Large intestine (tissue), 3 donors: ENCODE results near the gene GJA5. TPM values are rescaled to one million over a fixed set of nuclear protein-coding genes. Genes with fewer than 3 reads are reported as not detected.

Source experiments
- DNase-seq, 2 donors: peaks; one replicate each; pipeline versions ENCODE4 v3.0.0 to v3.0.0-alpha.2; 2013
- H3K27ac ChIP-seq: one replicate; pipeline ENCODE4 v1.5.1; 2013; ENCODE audit warnings: low read length
- H3K27me3 ChIP-seq: 2 replicates; pipeline ENCODE4 v1.6.1; 2013; ENCODE audit warnings: low read length; ENCODE audit not compliant: control insufficient read depth, insufficient read depth
- H3K36me3 ChIP-seq: 2 replicates; pipeline ENCODE4 v1.6.1; 2013; ENCODE audit warnings: low read length; ENCODE audit not compliant: control insufficient read depth, insufficient read depth
- H3K4me1 ChIP-seq: one replicate; pipeline ENCODE4 v1.6.1; 2013; ENCODE audit warnings: low read length; ENCODE audit not compliant: control insufficient read depth, insufficient read depth
- H3K4me3 ChIP-seq: one replicate; pipeline ENCODE4 v1.5.1; 2013; ENCODE audit warnings: low read length
- H3K9me3 ChIP-seq: one replicate; pipeline ENCODE4 v1.6.1; 2013; ENCODE audit warnings: mild to moderate bottlenecking, low read depth, low read length, moderate library complexity; ENCODE audit not compliant: control insufficient read depth
- WGBS: methylation state at CpG from one replicate; pipeline ENCODE4 v1.1.5; 2013; ENCODE audit warnings: low lambda C conversion rate; ENCODE audit not compliant: insufficient coverage; 5-methylcytosine and 5-hydroxymethylcytosine counted together
- polyA plus RNA-seq: library from polyadenylated mRNA; unstranded; fragments of 120-200 nt; gene quantifications from one replicate; pipeline ENCODE4 v1.2.1, GENCODE V29; 2013

The GJA5 gene
- polyA plus RNA-seq, 1 donor, result 5.1 TPM

GRCh38 chr1:147787765-147788164 is 27.4 kb upstream of the GJA5 start:
- no peak for DNase-seq
- Histone ChIP-seq H3K27me3 (no peaks in the 10 kb centered on the region), H3K4me3 (no peak overlapping the region), H3K36me3 (no peaks in the 10 kb centered on the region), H3K4me1 (no peaks in the 10 kb centered on the region), H3K27ac (no peak overlapping the region), H3K9me3 (no peaks in the 10 kb centered on the region)
- WGBS, result no CpG with 5 or more reads among the region's 2 CpGs

- no peaks in the 10 kb centered on the region for H3K36me3 ChIP-seq
- no peak overlapping the region for H3K4me3 ChIP-seq
- H3K9me3 ChIP-seq, result no peaks in the 10 kb centered on the region
- WGBS, result no CpG with 5 or more reads among the region's 3 CpGs
- no peak overlapping the region for H3K27ac ChIP-seq
- DNase-seq, result no peak
- no peaks in the 10 kb centered on the region for H3K27me3 ChIP-seq
- H3K4me1 ChIP-seq, result no peaks in the 10 kb centered on the region
Observed at GRCh38 chr1:147786536-147786935, 26.1 kb upstream of the GJA5 start.

DNA sequence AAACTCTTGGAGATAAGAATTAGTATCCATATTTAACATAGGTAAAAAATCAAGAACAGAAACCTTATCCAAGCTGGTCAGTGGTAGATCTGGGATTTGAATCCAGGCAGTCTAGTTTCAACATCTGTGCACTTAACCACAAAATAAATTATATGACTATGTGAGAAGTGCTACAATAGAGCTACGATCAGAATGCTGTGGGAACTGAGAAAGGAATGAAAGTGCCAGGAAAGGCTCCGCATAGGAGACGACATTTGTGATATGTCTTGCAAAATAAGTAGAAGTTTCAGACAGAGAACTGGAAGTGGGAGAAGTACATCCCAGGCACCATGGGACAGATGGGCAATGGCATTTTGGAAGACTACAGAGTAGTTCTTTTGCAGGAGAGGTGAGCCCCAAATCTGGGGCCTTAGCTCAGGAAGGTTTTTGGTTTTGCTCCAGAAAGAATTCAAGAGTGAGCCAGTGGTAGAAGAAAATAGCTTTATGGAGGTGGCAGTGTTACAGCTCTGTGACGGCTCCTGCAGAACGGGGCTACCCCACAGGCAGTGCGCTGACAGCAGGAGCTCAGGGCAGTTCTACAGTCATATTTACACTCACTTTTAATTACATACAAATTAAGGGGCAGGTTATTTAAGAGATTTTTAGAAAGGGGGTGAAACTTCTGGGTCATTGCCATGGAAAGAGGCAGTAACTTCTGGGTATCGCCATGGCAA is 25.5 kb upstream of the GJA5 start:
- no peaks in the 10 kb centered on the region for H3K9me3 ChIP-seq
- no peaks in the 10 kb centered on the region for H3K4me1 ChIP-seq
- no peaks in the 10 kb centered on the region for H3K36me3 ChIP-seq
- 78% methylated on average over 2 of the region's 7 CpGs for WGBS
- no peak overlapping the region for H3K4me3 ChIP-seq
- H3K27me3 ChIP-seq, result no peaks in the 10 kb centered on the region
- no peak overlapping the region for H3K27ac ChIP-seq
- no peak for DNase-seq

GRCh38 chr1:147784941-147785340 is 24.5 kb upstream of the GJA5 start:
- H3K36me3 ChIP-seq, result no peaks in the 10 kb centered on the region
- DNase-seq, result no peak
- WGBS, result no CpG with 5 or more reads among the region's 1 CpG
- no peaks in the 10 kb centered on the region for H3K4me1 ChIP-seq
- no peaks in the 10 kb centered on the region for H3K9me3 ChIP-seq
- H3K4me3 ChIP-seq, result no peak overlapping the region
- no peak overlapping the region for H3K27ac ChIP-seq
- H3K27me3 ChIP-seq, result peaks cover 2% of the 10 kb centered on the region

DNA sequence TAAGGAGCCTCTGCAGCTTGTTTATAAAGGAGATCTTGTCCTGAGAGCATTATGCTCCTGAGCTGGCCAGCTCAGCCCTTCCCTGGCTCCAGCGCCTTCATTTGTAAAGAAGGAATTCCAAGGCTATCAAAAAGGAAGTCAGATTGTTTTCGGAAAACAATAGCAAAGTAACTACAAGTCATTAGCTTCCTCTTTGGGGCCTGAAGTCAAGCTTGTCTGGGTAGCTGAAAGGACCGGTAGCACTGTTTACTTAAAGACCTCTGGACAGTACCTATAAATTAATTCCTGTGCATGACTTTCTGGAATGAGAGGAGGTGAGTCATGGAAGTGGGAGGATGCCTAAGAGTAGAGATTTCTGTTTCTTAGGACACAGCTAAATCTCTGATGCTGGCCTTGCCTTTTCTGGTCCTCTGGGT is 20.7 kb upstream of the GJA5 start:
- Histone ChIP-seq H3K4me3 (no peak overlapping the region), H3K4me1 (no peaks in the 10 kb centered on the region), H3K27ac (no peak overlapping the region), H3K27me3 (peaks cover 2% of the 10 kb centered on the region), H3K36me3 (no peaks in the 10 kb centered on the region), H3K9me3 (no peaks in the 10 kb centered on the region)
- no CpG with 5 or more reads among the region's 3 CpGs for WGBS
- no peak for DNase-seq

- H3K27ac ChIP-seq, result no peak overlapping the region
- no peak overlapping the region for H3K4me3 ChIP-seq
- H3K9me3 ChIP-seq, result no peaks in the 10 kb centered on the region
- H3K27me3 ChIP-seq, result peaks cover 8% of the 10 kb centered on the region
- H3K4me1 ChIP-seq, result no peaks in the 10 kb centered on the region
- no CpG with 5 or more reads among the region's 5 CpGs for WGBS
- no peaks in the 10 kb centered on the region for H3K36me3 ChIP-seq
- no peak for DNase-seq
Observed at GRCh38 chr1:147777694-147778093, 17.3 kb upstream of the GJA5 start.

GRCh38 chr1:147773215-147773715 is 12.9 kb upstream of the GJA5 start:
- Histone ChIP-seq H3K9me3 (no peaks in the 10 kb centered on the region), H3K4me3 (no peak overlapping the region), H3K27ac (no peak overlapping the region), H3K4me1 (no peaks in the 10 kb centered on the region), H3K36me3 (no peaks in the 10 kb centered on the region), H3K27me3 (peaks cover 8% of the 10 kb centered on the region)
- WGBS, result 45% methylated on average over 4 of the region's 9 CpGs
- DNase-seq, result no peak

GRCh38 chr1:147772570-147772969 is 12.2 kb upstream of the GJA5 start:
- H3K4me1 ChIP-seq, result no peaks in the 10 kb centered on the region
- peaks cover 8% of the 10 kb centered on the region for H3K27me3 ChIP-seq
- WGBS, result 40% methylated on average over 1 of the region's 4 CpGs
- no peaks in the 10 kb centered on the region for H3K9me3 ChIP-seq
- H3K4me3 ChIP-seq, result no peak overlapping the region
- H3K27ac ChIP-seq, result no peak overlapping the region
- DNase-seq, result no peak
- no peaks in the 10 kb centered on the region for H3K36me3 ChIP-seq

- no CpG with 5 or more reads among the region's 10 CpGs for WGBS
- Histone ChIP-seq H3K36me3 (no peaks in the 10 kb centered on the region), H3K27ac (no peak overlapping the region), H3K4me3 (no peak overlapping the region), H3K27me3 (peaks cover 8% of the 10 kb centered on the region), H3K9me3 (no peaks in the 10 kb centered on the region), H3K4me1 (no peaks in the 10 kb centered on the region)
- no peak for DNase-seq
Observed at GRCh38 chr1:147771226-147772125, 11.1 kb upstream of the GJA5 start.

- Histone ChIP-seq H3K36me3 (no peaks in the 10 kb centered on the region), H3K27ac (no peak overlapping the region), H3K27me3 (peaks cover 8% of the 10 kb centered on the region), H3K4me3 (no peak overlapping the region), H3K4me1 (no peaks in the 10 kb centered on the region), H3K9me3 (no peaks in the 10 kb centered on the region)
- DNase-seq, result no peak
- WGBS, result 100% methylated on average over 1 of the region's 5 CpGs
Observed at GRCh38 chr1:147769106-147769505, 8.7 kb upstream of the GJA5 start.
